GM12878 (cell line): ENCODE measurements around the gene CLEC1A. TPM values are rescaled to one million over a fixed set of nuclear protein-coding genes. Genes with fewer than 3 reads are reported as not detected.

Experiments used
- ATAC-seq: fragments of 200-7000 bp; cut with Tn5 transposase; 3 replicates; pipeline ENCODE4 v1.9.1; 2020; ENCODE audit warnings: mild to moderate bottlenecking, moderate library complexity
- BruUV-seq: library from RNA; stranded (reverse); fragments of 400-500 nt; replicated peaks from 2 replicates; lab custom pipeline; 2021; lab: Mats Ljungman, UMichigan
- CTCF ChIA-PET: fragments of 300-600 bp; sonication (Branson Sonifier 250); formaldehyde crosslinking; extraction: SDS; loops from one replicate; lab custom pipeline; 2021; ENCODE audit warnings: inconsistent platforms; lab: Yijun Ruan, JAX
- POLR2A ChIA-PET: fragments of 350-600 bp; formaldehyde crosslinking; extraction: SDS; loops from one replicate; lab custom pipeline; 2021; ENCODE audit warnings: inconsistent platforms; lab: Charles Lee
- RAD21 ChIA-PET: fragments of 300-600 bp; sonication (Branson Sonifier 250); formaldehyde crosslinking; loops from one replicate; lab custom pipeline; 2023; ENCODE audit warnings: antibody characterized with exemption; ENCODE audit not compliant: unreplicated experiment; lab: Charles Lee
- SMC1A ChIA-PET: fragments of 300-600 bp; sonication (Branson Sonifier 250); formaldehyde crosslinking; loops from one replicate; lab custom pipeline; 2023; ENCODE audit not compliant: unreplicated experiment, uncharacterized antibody; lab: Charles Lee
- DNase-seq: peaks from one replicate; pipeline ENCODE4 v3.0.0-alpha.2; 2011; ENCODE audit warnings: low read depth, low spot score
- FAIRE-seq: peaks from 3 replicates; lab custom pipeline; 2011; peaks lifted over from hg19 to GRCh38; lab: Jason Lieb, UNC
- H2AFZ ChIP-seq: 2 replicates; pipeline ENCODE4 v1.6.0; 2011; ENCODE audit warnings: low read depth, low read length, control low read depth; ENCODE audit not compliant: control insufficient read depth
- H3K27ac ChIP-seq: 2 replicates; pipeline ENCODE4 v1.5.1; 2011; ENCODE audit warnings: control low read depth; ENCODE audit not compliant: control insufficient read depth, insufficient read depth
- H3K27me3 ChIP-seq, 2 experiments: replicated peaks in 1 of 2; 2 replicates each; pipeline versions ENCODE4 v1.6.0 to v1.6.1; 2011; ENCODE audit warnings: low read length in 1 of 2; ENCODE audit not compliant: control insufficient read depth in 2 of 2, insufficient read depth in 2 of 2
- H3K36me3 ChIP-seq, 2 experiments: 2 replicates each; pipeline ENCODE4 v1.5.1; 2011; ENCODE audit warnings: low read length in 1 of 2; ENCODE audit not compliant: control insufficient read depth in 2 of 2, insufficient read depth in 2 of 2
- H3K4me1 ChIP-seq: 2 replicates; pipeline ENCODE4 v1.6.1; 2011; ENCODE audit warnings: mild to moderate bottlenecking, low read length, moderate library complexity, mixed read lengths; ENCODE audit not compliant: control insufficient read depth, insufficient read depth
- H3K4me2 ChIP-seq: 2 replicates; pipeline ENCODE4 v1.6.0; 2011; ENCODE audit warnings: control low read depth; ENCODE audit not compliant: control insufficient read depth, insufficient read depth
- H3K4me3 ChIP-seq: fragments of 200-600 bp; sonication (generic); 2 replicates; pipeline ENCODE4 v1.5.1; 2016
- H3K79me2 ChIP-seq: 2 replicates; pipeline ENCODE4 v1.6.0; 2011; ENCODE audit warnings: low read length; ENCODE audit not compliant: control insufficient read depth, insufficient read depth
- H3K9ac ChIP-seq: 2 replicates; pipeline ENCODE4 v1.8.0; 2011; ENCODE audit warnings: low read length, control low read depth, mixed read lengths; ENCODE audit not compliant: control insufficient read depth, insufficient read depth
- H3K9me3 ChIP-seq: replicated peaks from 3 replicates; pipeline ENCODE4 v1.5.1; 2011; ENCODE audit warnings: mild to moderate bottlenecking, low read length; ENCODE audit not compliant: control insufficient read depth, insufficient read depth
- H4K20me1 ChIP-seq: 2 replicates; pipeline ENCODE4 v1.6.0; 2011; ENCODE audit not compliant: control insufficient read depth, insufficient read depth
- CHD2 ChIP-seq: IDR thresholded peaks from 2 replicates; pipeline ENCODE4 v1.6.1; 2011; ENCODE audit warnings: low read depth, low read length, improper control_type of control experiment, borderline replicate concordance
- E4F1 ChIP-seq: fragments of 450-650 bp; IDR thresholded peaks from 2 replicates; pipeline ENCODE4 v1.6.1; 2018; ENCODE audit warnings: borderline replicate concordance, mild to moderate bottlenecking; ENCODE audit not compliant: partially characterized antibody
- GATAD2B ChIP-seq: fragments of 450-650 bp; conservative IDR thresholded peaks from 2 replicates; pipeline ENCODE4 v1.6.1; 2017; ENCODE audit warnings: low read depth, mild to moderate bottlenecking, moderate library complexity
- NFYB ChIP-seq: IDR thresholded peaks from 2 replicates; pipeline ENCODE4 v1.6.1; 2011; ENCODE audit warnings: low read depth, mild to moderate bottlenecking, low read length, improper control_type of control experiment, moderate library complexity; ENCODE audit not compliant: insufficient read depth
- NR2C2 ChIP-seq: IDR thresholded peaks from 2 replicates; pipeline ENCODE4 v1.6.1; 2011; ENCODE audit warnings: borderline replicate concordance, low read depth; ENCODE audit not compliant: control insufficient read depth, insufficient read length
- POLR2AphosphoS5 ChIP-seq: IDR thresholded peaks from 2 replicates; pipeline ENCODE4 v1.6.1; 2011; ENCODE audit warnings: mild to moderate bottlenecking, low read length, inconsistent platforms
- REST ChIP-seq: IDR thresholded peaks from 2 replicates; pipeline ENCODE4 v1.6.1; 2012; ENCODE audit warnings: mild to moderate bottlenecking, low read depth, low read length
- SMAD5 ChIP-seq: IDR thresholded peaks from 2 replicates; pipeline ENCODE4 v1.6.1; 2016; ENCODE audit warnings: antibody characterized with exemption, low read depth
- SMC3 ChIP-seq: IDR thresholded peaks from 2 replicates; pipeline ENCODE4 v1.6.1; 2011; ENCODE audit warnings: low read length, improper control_type of control experiment, borderline replicate concordance
- SP1 ChIP-seq: IDR thresholded peaks from one replicate; pipeline ENCODE4 v1.6.1; 2011; ENCODE audit warnings: low read depth, low read length
- YBX1 ChIP-seq: fragments of 450-650 bp; IDR thresholded peaks from 2 replicates; pipeline ENCODE4 v1.6.1; 2016; ENCODE audit warnings: antibody characterized with exemption
- WGBS: methylation state at CpG from one replicate; pipeline ENCODE4 v1.1.6; 2016; ENCODE audit warnings: low lambda C conversion rate; ENCODE audit not compliant: insufficient replicate concordance, insufficient coverage; ENCODE audit errors: missing lambda C conversion rate; 5-methylcytosine and 5-hydroxymethylcytosine counted together
- in situ Hi-C: fragments of 300-500 bp; cut with MboI; formaldehyde crosslinking; loops from 9 replicates; pipeline ENCODE4 v1.14.3; 2018; ENCODE audit warnings: mixed read lengths
- intact Hi-C: fragments of 100-400 bp; cut with micrococcal nuclease; formaldehyde crosslinking; loops from one replicate; pipeline ENCODE4 v1.14.2; 2022; ENCODE audit not compliant: unreplicated experiment
- polyA plus RNA-seq, 11 experiments: library from polyadenylated mRNA; depleted of rRNA in 4 of 11; unstranded in 6 of 11; stranded (reverse) in 5 of 11; fragments of >200 nt; fragmentation: Nextera tagmentation in 4 of 11; fragmentation: Illumina TruSeq in 1 of 11; extraction: Ambion mirVana in 4 of 11; extraction: Trizol in 1 of 11; gene quantifications; 1 replicate in 1 of 11; 2 replicates in 10 of 11; pipeline versions ENCODE4 v1.2.1 to v1.2.3, GENCODE V29; 2011 to 2016; ENCODE audit warnings: inconsistent platforms in 2 of 11, missing spikeins in 2 of 11, low read depth in 1 of 11
- total RNA-seq, 4 experiments: library from RNA; depleted of rRNA in 3 of 4; stranded (reverse); fragments of >200 nt in 3 of 4; fragmentation: Illumina TruSeq in 1 of 4; extraction: Trizol in 1 of 4; gene quantifications; 2 replicates each; pipeline versions ENCODE4 v1.2.1 to v1.2.3, GENCODE V29; 2013 to 2021
- TF ChIP-seq, protein P1 (sequence below): fragments of 450-650 bp; formaldehyde crosslinking; IDR thresholded peaks from 2 replicates; pipeline ENCODE4 v1.4.0; 2022; ENCODE audit warnings: mild to moderate bottlenecking, moderate library complexity

The CLEC1A gene
- total and polyA plus RNA-seq, 10 of the 15 experiments (the other 5 are each of a cell fraction or from before 2014, with no cell fraction given), result not detected

DNA sequence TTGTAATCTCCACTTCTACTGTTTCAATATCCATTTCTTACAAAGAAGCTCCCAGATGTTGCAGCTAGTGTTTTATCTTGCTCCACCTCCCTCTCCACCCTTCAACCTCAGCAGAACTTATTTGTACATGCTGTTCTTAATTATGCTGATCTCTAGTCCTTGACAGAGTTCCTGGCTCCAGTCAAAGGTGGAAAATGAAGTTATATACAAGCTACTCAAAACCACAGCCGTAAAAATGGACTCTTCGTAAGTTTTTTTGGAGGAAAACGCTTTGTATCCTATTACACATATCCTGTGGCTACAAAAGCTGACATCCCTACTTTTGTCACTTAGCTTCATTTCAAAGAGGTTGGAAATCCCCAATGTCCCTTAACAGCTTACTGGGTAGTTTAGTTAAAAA, 1.3 kb downstream of the CLEC1A start (continued):
- no peak for TF ChIP-seq REST
- TF ChIP-seq NFYB, result no peak
- TF ChIP-seq E4F1, result no peak
- no peak for TF ChIP-seq SP1

GRCh38 chr12:10095971-10096370, 2.8 kb downstream of the CLEC1A start:
- ChIA-PET POLR2A (no interaction called here), CTCF (interaction anchor here (2.4 kb wide), 1 partner anchor 44 kb away, joined by 5 read pairs; no protein-coding TSS in a partner anchor), RAD21 (no interaction called here), SMC1A (no interaction called here)
- DNase-seq (no peak), ATAC-seq (no peak), FAIRE-seq (no peak)
- no TSS peak for BruUV-seq
- no peak overlapping the region for H3K9ac ChIP-seq
- intact Hi-C loops (no loop called here), in situ Hi-C loops (no loop called here)
- no peak overlapping the region for H3K27ac ChIP-seq
- no peaks in the 10 kb centered on the region for H3K4me1 ChIP-seq
- H3K79me2 ChIP-seq, result no peaks in the 10 kb centered on the region
- no peaks in the 10 kb centered on the region for H3K36me3 ChIP-seq
- H3K27me3 ChIP-seq, result no peaks in the 10 kb centered on the region
- H3K9me3 ChIP-seq, result no peaks in the 10 kb centered on the region
- H2AFZ ChIP-seq, result no peak overlapping the region
- H3K4me2 ChIP-seq, result no peak overlapping the region
- 66% methylated on average over 3 of the region's 3 CpGs for WGBS
- no peaks in the 10 kb centered on the region for H4K20me1 ChIP-seq
- H3K4me3 ChIP-seq, result no peak overlapping the region
- TF ChIP-seq GATAD2B, result no peak
- TF ChIP-seq SMC3, result no peak
- no peak for TF ChIP-seq YBX1
- no peak for TF ChIP-seq NR2C2
- no peak for TF ChIP-seq POLR2AphosphoS5
- TF ChIP-seq CHD2, result no peak
- TF ChIP-seq, protein P1, sequence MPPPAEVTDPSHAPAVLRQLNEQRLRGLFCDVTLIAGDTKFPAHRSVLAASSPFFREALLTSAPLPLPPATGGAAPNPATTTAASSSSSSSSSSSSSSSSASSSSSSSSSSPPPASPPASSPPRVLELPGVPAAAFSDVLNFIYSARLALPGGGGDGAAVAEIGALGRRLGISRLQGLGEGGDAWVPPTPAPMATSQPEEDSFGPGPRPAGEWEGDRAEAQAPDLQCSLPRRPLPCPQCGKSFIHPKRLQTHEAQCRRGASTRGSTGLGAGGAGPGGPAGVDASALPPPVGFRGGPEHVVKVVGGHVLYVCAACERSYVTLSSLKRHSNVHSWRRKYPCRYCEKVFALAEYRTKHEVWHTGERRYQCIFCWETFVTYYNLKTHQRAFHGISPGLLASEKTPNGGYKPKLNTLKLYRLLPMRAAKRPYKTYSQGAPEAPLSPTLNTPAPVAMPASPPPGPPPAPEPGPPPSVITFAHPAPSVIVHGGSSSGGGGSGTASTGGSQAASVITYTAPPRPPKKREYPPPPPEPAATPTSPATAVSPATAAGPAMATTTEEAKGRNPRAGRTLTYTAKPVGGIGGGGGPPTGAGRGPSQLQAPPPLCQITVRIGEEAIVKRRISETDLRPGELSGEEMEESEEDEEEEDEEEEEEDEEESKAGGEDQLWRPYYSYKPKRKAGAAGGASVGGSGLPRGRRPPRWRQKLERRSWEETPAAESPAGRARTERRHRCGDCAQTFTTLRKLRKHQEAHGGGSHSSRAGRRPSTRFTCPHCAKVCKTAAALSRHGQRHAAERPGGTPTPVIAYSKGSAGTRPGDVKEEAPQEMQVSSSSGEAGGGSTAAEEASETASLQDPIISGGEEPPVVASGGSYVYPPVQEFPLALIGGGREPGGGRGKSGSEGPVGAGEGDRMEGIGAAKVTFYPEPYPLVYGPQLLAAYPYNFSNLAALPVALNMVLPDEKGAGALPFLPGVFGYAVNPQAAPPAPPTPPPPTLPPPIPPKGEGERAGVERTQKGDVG (CRISPR knock-in tag), result no peak
- TF ChIP-seq SMAD5, result no peak
